GM18505 (cell line): ENCODE measurements around the gene FAM167B.

Source experiments
- ATAC-seq: cut with Tn5 transposase; IDR thresholded peaks from one replicate; pipeline ENCODE4 v1.9.1; 2021; ENCODE audit not compliant: unreplicated experiment
- POLR2A ChIP-seq: IDR thresholded peaks from 4 replicates; pipeline ENCODE4 v1.6.1; 2011; ENCODE audit warnings: borderline replicate concordance; ENCODE audit not compliant: insufficient read depth, insufficient read length; ENCODE audit errors: extremely low read depth

The FAM167B gene

DNA sequence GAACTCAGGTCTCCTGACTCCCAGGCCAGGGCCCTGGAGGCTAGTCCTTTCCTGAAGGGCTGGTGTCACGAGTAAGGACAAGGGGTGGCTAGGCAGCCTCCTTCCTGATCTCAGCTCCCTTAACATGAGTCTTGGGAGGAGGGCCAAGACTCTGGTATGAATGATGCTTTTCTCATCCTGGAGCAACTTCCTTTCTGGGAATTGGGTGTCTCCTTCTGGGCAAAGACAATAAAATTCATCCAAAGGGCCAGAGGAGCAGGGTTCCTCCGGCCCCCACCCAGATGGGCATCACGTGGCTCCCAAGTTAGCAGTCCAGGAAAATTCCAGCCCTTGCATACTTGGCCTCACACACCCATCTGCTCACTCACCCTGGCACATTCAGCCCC lies at the start of gene FAM167B:
TSS of gene FAM167B (plus strand) at position 335 of the 386 bp plus-strand sequence. CDS start 200 bp downstream, outside the sequence.
- TF ChIP-seq POLR2A = no peak
- no peak for ATAC-seq

GRCh38 chr1:32197837-32198236 lies 49.2 kb upstream of the FAM167B start:
- no peak for ATAC-seq
- no peak for TF ChIP-seq POLR2A

- peak; percentile 23 for TF ChIP-seq POLR2A
- ATAC-seq = no peak
Observed at GRCh38 chr1:32198237-32199042, 48.6 kb upstream of the FAM167B start.

GRCh38 chr1:32199043-32199716 lies 47.8 kb upstream of the FAM167B start:
- peak; percentile 1 for TF ChIP-seq POLR2A
- no peak for ATAC-seq

- ATAC-seq = no peak
- no peak for TF ChIP-seq POLR2A
Observed at GRCh38 chr1:32199717-32200072, 47.3 kb upstream of the FAM167B start.

DNA sequence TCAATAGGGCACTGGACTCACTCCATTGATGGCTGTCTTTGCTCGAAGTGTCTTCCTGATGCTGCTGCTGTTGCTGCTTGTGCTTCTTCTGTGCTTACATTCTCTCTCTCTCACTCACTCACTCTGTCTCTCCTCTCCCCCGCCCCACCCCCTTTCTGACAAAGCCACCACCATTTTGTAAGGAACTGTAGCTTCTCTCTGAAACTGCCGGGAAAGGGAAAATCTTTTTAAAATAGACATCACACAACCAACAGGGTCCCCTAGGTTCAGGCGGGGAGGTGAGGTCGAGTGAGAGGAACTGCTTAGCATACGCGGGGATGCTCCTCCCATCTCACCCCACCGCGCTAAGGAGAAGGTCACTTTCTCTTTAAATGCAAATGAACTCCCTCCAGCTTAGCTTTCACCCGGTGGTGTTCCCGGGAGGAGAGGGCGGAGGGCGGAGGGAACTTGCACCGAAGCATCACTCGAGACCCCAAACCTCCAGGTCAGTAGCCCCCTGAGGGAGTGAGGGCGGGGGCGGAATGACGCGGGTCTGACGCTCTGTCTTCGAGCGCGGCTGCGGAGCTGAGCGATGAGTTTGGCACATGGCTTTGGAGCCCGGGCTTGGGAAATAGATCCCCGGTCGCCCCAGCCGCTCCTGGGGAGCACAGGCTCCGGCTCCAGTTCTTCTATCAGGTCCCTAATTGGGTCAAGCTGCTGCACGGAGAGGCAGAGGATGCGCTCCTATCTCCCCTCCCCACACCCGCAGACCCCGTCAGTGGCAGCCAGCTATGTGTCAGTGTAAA lies 46.6 kb upstream of the FAM167B start, which contains the start of gene CCDC28B:
TSS of gene CCDC28B (plus strand) at position 370 of the 785 bp plus-strand sequence. CDS start 1,341 bp downstream, outside the sequence.
- ATAC-seq = no peak

DNA sequence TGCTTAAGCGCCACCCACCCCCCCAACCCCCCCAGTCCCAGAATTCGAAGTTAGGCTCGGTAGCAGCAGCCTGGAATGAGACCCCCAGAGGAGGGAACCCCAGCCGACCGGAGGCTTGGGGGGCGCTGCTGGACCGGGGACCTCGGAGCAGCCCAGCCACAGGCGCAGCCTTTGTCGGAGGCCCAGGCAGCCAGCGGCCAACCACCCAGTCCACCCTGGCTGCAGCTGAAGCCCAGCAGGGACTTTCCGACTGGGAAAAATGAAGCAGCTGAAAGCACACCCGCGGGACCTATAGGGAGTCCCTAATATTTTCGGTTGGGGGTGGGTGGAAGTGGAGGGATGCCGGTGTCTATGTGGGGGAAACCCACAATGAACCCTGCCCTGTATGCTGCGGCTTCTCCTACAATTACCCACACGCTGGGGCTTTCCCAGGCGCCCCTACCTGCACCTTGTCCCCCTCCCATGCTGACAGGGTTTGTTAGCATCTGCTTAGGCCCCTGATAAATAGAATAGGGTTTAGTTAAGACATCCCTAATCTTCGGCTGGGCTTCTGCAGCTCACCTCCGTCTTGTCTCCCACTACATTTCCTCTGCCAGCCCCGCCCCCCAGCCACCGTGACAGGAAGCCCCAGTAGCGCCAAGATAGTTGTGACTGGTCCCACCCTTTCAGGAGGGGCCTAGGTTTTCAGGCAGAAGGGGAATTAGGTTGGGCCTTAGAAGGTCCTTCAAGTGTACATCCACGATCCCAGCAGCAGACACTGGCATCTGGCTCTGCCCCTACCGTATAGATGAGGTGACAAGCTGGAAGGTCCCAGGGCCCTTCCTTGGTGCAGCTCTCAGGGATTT lies 45.8 kb upstream of the FAM167B start:
- ATAC-seq = peak; percentile 36
- peak; percentile 40 for TF ChIP-seq POLR2A

More for the DNA sequence above, 46.6 kb upstream of the FAM167B start, which contains the start of gene CCDC28B:
- no peak for TF ChIP-seq POLR2A

DNA sequence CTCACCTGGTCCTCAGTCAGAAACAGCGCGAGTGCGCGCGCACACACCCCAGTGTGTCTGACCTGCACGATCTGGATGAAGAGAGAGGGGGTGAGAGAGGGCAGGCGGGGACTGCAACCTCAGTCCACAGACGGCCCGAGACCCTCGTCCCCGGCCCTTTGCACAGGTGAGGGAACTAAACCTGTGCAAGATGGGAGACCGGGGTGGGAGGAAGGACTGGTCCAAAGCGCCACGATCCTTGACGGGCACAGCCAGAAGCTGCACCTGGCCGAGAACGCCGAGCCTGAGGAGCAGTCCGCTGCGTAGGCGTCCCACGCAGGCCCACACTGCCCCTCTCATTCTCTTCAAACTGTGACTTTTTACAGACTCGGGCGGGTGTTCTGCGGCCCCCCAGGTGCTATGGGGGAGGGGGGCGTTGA lies 42.1 kb upstream of the FAM167B start:
- no peak for ATAC-seq
- no peak for TF ChIP-seq POLR2A

- peak; percentile 47 for ATAC-seq
Observed at GRCh38 chr1:32205401-32206370, 41.3 kb upstream of the FAM167B start, which contains the start of gene IQCC. Gene IQCC (plus strand): TSS chr1:32205671. CDS start chr1:32205682, 11 bp downstream.

DNA sequence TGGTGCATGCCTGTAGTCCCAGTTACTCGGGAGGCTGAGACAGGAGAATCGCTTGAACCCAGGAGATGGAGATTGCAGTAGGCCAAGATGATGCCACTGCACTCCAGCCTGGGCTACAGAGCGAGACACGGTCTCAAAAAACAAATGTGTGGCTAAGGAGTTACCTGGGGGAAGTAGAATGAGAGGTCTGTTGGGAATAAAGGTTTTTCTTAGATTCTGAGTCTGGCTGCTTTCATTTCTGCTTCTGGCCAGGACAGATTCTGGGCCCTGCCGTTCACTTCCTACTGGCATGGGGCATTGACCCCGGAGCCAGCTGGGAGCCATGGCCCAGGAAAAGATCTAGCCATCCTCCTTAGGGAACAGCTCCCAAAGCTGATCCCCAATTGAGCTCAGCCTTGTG lies 38.6 kb upstream of the FAM167B start:
- TF ChIP-seq POLR2A = no peak
- ATAC-seq = no peak

More at GRCh38 chr1:32205401-32206370, 41.3 kb upstream of the FAM167B start, which contains the start of gene IQCC:
- TF ChIP-seq POLR2A = peak; percentile 67

- TF ChIP-seq POLR2A = no peak
- no peak for ATAC-seq
Observed at GRCh38 chr1:32208891-32209328, 38.1 kb upstream of the FAM167B start, which contains the start of gene DCDC2B. Gene DCDC2B (plus strand): TSS chr1:32209089. CDS start chr1:32209094, 5 bp downstream.
